Erythroblast (primary cell): Measurements from ENCODE around the gene HMGN3.

ENCODE experiments used
- DNase-seq, 2 experiments: peaks; one replicate each; lab custom pipeline; 2025; lab: John Stamatoyannopoulos, UW
- GATA1 ChIP-seq: IDR thresholded peaks from 2 replicates; pipeline ENCODE4 v1.6.1; 2011; ENCODE audit warnings: low read depth, mild to moderate bottlenecking, control low read depth, low read length, moderate library complexity
- POLR2A ChIP-seq: IDR thresholded peaks from 2 replicates; pipeline ENCODE4 v1.6.1; 2011; ENCODE audit warnings: mild to moderate bottlenecking, low read length

The HMGN3 gene

DNA sequence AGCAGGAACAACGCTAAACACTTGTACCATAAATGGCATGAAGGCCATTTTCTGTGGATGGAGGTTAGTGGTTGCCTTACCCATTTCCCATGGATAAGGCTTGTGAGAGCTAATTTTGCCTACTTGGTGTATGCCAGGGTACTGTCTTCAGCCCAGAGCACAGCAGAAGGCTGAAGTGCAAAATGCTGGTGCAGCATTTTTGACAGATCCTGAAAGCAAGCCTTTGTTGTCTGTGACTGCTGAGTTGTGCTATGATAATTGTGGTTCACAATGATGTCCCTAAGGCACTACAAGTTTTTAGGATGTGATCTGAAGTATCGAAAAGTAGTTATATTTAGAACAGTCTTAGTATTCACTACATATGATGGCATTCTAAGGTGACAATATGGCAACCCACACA is 14.7 kb upstream of the HMGN3 start:
- TF ChIP-seq GATA1 (no peak), POLR2A (no peak)
- DNase-seq: no peak

DNA sequence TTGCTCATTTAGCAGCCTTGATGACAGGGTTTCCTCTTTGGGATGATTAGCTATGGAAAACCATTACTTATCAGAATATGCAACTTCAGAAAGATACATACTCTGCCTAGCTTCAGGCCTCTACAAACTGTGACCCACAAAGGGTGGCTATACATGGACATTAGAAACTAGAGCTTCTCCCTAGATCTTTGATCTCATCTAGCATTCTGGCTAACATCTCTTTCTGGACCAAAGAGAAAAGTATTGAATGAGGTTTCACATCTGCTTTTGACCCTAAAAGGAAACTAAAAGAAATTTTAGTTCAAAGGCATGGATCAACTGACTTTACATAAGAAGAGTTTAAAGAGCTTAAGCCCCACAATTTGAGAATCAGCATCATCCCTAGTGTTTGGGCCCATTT is 12.4 kb upstream of the HMGN3 start:
- TF ChIP-seq GATA1 (no peak), POLR2A (no peak)
- DNase-seq: no peak

DNA sequence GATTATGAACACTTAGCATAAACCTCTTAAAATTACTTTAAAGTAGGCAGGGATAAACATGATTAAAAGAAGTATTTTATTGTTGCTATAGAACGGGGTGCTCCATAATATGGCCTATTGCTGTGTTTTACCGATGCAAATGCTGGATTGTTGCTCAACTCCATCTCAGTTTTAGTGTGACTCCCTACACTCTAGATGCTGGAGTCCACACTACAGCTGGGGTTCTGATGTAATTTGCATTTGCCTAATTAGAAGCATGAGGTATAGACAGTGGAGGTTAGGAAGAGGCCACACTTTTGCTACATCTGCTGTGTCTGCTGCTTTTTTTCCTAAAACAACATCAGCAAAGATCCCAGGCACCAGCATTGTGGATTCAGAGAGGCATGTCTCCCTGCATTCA is 6.7 kb upstream of the HMGN3 start:
- TF ChIP-seq POLR2A (no peak), GATA1 (no peak)

DNA sequence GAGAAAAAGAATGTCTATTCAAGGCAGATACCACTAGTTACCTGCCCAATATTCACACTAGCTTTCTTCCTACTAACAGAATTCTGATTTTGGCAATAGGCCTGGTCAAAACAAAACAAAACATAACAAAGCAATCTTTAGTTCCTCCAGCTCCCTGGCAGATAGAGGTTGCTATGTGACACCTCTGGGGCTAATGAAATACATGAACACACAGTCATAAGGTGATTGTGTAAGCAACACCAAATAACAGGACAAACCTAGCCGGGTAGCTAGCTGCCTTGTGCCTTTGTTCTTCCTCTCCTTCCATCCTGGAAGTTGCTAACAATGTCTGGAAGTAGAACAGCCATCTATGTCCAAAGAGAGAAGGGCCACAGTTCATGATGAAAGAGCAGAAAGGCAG is 6.0 kb upstream of the HMGN3 start:
- TF ChIP-seq GATA1 (no peak), POLR2A (no peak)

More for the DNA sequence above, 6.7 kb upstream of the HMGN3 start:
- DNase-seq: no peak

DNA sequence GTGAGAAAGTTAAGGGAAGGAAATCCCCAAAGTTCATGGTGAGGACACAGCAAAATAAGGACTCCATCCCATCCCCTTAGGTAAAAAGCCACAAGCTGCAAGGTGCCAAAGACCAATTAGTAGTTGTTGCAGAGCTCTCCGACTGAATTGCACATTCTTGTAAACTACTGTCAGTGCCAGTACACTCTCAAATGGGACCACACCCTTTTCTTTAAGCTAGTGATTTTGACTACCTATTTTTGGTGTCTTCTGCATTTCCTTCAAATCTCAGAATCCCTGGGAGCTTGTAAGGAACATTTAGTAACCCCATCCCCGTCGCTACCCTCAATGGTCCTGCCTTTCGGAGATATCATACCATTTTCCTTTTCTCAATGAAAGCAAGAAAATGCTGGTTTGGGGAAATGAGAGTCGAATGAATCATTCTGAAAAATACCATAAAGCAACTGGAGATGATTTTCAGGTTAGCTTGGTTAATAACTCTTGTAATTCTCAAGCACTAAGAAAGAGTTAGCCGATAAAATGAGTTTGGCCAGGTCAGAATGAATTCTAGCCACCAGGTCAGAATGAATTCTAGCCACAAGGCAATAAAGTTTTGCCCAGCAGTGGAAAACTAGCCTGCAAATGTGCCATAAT is 5.2 kb upstream of the HMGN3 start:
- TF ChIP-seq POLR2A (no peak), GATA1 (no peak)
- DNase-seq: no peak

More for the DNA sequence above, 6.0 kb upstream of the HMGN3 start:
- no peak for DNase-seq

DNA sequence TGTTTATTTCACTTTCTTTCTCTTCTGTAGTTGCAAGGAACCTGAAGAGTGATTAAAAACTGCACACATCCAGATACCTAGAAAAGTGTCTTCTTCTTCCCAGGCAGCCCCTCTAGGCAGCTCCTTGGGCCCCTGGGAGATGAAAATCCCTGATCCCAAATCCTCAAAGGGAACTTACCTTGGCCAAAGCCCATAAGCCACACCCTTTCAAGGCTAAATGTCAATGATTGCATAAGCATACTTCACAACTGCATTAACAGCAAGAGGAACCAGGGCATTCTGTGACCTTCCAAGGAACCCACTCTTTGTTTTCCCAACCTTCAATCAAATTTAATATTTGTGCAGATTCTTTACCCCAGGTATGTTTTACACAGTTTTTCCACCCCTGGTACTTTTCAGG is 4.4 kb upstream of the HMGN3 start:
- no peak for DNase-seq
- TF ChIP-seq POLR2A: no peak
- TF ChIP-seq GATA1: no peak

DNA sequence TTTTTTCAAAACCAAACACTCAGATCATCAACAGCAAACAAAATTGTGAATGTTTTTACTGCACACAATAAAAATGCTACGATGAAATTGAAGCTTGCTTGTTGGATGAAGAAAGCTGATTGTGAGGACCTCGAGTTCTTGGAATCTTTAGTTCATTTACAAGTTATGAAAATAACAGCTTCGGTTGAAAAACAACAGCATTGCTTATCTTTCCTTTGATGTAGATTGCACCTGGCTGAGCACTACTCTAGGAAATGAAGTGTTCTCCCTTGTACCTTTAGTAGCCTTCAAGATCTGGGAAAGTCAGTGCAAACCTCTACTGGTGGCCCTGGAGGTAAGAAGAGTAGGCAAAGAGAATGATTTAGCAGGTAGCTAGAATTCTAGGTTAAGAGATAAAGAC is 2.2 kb upstream of the HMGN3 start:
- TF ChIP-seq GATA1: no peak
- no peak for TF ChIP-seq POLR2A

DNA sequence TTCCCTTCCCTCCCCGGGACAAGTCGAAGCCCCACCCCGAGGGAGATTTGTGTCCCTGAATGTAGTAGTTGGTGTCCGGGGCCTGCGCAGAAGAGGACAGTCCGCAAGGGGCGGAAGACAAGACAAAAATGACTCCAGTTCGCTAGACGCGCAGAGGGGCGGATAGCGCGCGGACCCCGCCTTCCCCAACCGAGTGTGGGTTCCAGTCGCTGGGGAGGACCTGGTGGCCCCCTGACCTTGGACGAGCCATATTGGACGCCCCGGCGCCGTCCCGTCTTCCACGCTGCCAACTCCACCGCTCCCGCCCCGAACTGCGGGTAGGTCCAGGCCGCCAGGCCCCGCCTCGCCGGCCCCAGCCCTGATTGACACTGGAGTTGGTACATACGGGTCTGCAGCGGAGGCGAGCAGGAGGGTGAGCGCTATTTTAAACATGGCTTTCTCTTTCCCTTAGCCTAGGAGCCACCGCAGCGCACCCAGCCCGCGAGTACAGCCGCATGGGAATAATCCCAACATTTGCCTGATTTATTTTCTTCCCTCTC is 802 bp downstream of the HMGN3 start:
- DNase-seq: peak; percentile 78 to 84
- TF ChIP-seq GATA1 (no peak), POLR2A (peak; percentile 57)

More for the DNA sequence above, 2.2 kb upstream of the HMGN3 start:
- DNase-seq: no peak

DNA sequence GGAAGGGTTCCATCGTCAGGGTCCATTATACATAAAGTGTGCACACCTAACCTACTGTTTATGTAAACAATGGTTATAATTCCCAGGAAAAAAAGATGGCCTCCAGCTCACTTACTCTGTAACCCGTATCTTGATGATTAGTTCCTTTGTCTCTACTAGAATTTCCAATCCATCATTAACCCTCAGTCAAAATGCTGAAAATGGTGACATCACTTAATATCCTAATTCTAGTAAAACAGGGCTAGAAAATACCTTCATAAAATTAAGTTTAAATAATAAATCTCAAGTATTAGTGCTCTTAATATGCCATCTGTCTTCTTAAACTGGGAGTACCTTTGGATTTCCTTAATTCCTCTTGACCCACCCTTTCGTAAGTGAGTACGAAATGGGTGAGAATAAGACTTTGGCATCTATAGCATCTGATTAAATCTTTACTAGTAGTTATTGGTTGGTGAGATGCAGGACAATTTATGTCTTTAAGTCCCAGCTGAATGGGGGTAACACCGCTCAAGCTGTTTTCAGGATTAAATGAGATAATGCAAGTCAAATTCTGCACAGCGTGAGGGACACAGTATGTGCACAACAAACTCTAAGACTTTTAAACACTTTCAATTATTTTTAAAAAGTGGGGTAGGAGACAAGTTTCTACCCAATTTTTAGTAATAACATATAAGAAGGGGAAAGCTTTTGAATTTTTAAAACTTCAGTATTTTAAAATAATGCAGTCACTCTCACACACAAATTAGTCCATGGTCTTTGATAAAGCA is 1.6 kb downstream of the HMGN3 start:
- DNase-seq: peak in 1 of 2 experiments; percentile 12

DNA sequence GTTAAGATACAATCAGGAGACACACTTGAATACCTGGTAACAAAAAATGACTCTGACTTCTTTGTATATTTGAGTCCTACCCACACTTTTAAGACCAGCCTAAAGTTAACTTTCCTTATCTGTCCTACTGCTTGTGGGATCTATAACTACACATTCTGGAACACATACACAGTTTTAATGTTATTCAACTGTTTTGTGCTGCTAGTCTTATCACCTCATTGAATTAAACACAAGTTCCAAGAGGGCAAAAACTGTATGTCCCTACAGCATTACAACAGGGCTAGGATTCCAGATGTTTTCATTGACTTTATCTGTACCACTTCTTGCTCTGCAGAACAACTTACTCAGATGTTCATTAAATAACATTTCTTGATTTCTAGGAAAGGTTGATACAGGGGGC is 2.8 kb downstream of the HMGN3 start:
- peak; percentile 7 to 41 for DNase-seq
- TF ChIP-seq GATA1 (no peak), POLR2A (no peak)

More for the DNA sequence above, 1.6 kb downstream of the HMGN3 start:
- TF ChIP-seq GATA1 (no peak), POLR2A (no peak)

DNA sequence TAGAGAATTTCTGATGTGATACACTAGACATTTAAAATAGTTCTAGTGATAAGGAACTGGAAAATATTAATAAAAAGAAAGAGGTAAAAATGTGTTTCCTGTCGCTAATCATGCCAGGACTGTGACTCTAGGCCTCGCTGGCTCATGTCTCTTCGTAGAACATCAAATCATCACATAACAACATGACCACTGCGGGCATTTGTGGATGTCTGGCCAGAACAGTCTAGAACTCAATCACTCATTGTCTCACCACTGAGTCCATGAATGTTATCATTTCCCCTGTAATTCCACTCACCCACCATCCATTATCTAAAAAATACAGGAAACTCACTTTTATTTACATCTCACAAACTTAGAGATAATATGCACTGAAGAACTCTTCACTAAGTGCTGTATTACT is 3.4 kb downstream of the HMGN3 start:
- no peak for TF ChIP-seq POLR2A
- no peak for TF ChIP-seq GATA1
- no peak for DNase-seq

DNA sequence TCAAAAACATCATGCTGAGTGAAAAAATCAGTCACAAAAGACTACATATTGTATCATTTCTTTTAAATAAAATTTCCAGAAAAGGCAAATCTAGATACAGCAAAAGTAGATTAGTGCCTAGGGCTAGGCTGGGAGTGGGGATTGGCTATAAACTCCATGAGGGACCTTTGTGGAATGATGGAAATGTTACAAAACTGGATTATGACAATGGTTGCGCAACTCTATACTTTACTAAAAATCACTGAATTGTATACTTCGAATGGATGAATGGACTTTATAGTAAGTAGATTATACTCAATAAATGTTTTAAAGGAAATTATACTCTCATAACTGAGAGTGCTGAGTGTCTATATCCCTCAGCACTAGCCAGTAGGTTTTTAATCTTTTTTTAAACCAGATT is 4.3 kb downstream of the HMGN3 start:
- no peak for TF ChIP-seq GATA1
- TF ChIP-seq POLR2A: no peak

DNA sequence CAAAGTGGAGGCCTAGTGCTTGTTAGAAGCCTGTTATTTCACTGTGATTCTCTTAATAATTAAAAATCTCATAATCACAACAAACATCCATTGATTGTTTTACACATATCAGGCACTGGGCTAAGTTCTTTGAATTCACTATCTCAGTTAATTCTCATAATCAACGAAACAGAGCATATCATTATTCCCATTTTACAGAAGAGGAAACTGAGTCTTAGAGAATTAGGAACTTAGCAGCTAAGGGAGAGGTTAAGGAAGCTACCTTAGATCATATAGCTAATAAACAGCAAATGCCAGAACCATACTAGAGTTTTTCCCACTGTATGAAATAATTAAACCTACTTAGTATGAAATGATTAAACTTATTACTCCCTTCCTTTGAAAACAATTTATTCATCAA is 7.0 kb downstream of the HMGN3 start:
- TF ChIP-seq POLR2A (no peak), GATA1 (no peak)
- DNase-seq: no peak

More for the DNA sequence above, 4.3 kb downstream of the HMGN3 start:
- no peak for DNase-seq

DNA sequence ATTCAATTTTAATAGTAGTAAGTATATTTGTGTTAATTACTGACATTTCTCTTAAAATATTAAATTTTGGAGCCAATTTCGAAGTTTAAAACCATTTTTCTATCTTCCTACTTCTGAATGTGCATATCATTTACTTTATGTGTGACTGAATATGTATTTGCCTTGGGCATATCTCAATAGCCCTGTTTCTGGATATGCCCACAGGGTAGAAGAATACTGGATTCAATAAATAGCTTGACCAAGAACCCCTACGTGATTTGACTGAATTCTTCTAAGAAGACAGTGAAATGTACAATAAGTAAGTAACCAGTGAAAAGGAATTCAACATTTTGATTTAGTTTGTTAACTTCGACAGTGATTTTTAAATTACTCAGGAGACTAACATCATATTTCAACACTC is 7.8 kb downstream of the HMGN3 start:
- no peak for TF ChIP-seq POLR2A
- no peak for TF ChIP-seq GATA1
- no peak for DNase-seq

DNA sequence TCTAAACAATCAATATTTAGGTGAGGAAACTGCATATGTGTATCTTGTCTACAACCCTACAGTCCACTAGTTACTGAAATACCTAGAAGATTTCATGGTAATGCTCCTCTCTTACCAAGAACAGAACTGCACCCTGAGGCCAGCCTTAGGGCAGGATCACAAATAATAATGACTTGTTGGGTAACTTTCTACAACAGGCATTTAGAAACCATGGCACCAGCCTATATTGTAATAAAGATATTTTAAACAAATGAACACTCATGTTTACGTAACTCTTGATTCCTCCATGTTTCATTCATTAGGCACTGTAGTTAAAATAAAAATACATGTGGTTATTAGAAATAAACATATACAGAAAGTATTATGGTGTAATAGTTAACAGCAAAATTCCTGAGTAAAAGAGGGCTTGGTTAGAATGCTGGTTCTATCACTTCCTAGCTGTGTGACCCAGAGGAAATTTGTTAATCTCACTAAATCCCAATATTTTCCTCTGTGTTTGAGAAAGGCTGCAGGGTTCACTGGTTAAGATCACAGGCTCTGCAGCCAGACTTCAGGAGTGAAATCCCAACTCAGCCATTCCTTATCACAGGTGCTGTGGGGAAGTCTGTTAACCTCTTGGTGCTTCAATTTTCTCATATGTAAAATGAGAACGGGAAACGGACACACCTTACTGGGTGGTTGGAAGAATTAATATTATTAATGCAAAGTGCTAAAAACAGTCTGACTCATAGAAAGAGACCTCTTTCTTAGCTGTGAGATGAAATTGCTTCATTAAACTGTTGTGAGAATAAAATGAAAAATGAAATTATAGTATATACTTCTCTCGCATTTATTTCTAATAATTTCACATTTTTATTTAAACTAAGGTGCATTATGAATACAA is 8.5 kb downstream of the HMGN3 start:
- TF ChIP-seq GATA1 (no peak), POLR2A (no peak)
- no peak for DNase-seq
